DMS114 treated with DMSO at 0.1 percent for 48 hours (cell line): ENCODE measurements around the gene PCYT1A.

Experiments
- DNase-seq: peaks from one replicate; lab custom pipeline; 2025; ENCODE audit not compliant: unreplicated experiment; lab: John Stamatoyannopoulos, UW

PCYT1A gene

DNA sequence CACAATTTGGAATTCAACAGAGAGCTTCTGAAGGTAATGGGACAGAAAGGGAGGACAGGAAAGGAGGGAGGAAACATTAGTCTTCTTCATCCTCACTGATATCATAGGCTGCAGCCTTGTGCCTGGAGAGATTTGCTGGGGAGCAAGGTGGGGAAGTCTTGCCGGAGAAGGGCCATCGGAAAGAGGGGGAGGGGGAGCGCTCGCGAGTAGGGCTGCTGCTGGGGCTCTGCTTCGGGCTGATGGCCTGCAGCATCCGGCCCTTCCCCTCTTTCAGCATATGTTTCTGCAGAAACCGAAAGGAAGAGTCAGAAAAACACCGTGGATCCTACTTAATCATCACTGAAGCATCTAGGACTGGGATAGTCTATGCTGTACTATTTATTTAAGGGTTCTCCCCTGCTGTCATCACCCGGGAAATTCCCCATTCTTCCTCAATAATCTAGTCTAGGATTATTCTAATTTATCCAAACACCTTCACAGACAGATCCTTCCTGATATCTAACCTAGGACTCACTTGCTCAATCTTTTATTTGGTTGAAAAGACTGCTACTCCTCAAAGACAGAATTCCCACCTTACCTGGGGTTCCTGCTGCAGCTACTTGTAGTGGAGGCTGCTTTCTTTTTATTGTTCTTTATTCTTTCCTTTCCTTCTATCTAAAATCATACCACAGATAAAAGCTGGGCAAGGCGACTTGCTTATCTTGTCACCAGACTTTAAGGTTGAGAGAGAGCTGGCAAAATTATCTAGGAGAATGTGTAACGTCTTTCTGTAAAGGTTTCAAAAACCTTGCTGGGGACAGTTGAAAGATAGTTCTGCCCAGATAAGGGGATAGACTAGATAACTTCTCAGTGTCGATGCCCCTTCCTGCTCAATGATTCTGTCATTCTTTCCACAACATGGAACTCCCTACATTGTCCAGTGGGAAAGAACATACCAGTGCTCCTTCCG is 48.6 kb downstream of the PCYT1A start:
- DNase-seq: no peak

DNA sequence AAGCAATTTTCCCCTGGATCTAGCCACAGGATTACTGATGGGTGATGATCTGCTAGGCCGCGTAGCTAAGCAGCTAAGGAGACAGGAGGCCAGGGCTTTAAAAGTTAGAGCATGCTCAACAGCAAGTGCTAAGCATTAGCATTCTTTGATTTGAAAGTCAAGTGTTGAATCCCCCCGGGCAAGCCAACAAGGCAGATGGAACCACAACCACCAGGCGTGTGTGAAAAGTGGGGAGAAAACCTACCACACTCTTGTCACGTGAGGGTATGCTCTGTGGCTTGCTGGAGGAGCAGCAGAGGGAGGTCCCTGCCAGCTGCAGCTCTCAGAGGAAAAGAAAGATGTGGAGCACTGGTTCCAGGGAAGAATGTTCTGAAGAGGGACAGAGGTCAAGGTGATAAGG is 50.3 kb downstream of the PCYT1A start:
- DNase-seq: no peak

DNA sequence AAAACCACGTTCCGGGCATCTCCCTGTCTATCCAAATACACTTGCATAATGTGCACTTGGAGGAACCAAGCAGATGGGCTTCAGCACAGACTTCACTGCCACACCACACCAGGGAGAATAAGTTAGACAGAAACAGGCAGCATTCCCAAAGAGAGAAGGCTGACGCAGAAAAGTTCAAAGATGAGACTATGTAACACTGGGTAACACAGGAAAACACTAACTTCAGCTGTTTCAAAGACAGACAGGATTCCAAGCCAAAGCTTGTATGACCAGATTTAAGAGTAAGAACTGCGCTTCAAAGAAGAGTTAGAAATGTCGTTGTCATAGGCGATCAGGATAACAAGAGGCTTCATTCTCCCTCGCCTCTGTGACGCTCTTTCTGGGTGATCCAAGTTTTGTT is 51.3 kb downstream of the PCYT1A start:
- no peak for DNase-seq

DNA sequence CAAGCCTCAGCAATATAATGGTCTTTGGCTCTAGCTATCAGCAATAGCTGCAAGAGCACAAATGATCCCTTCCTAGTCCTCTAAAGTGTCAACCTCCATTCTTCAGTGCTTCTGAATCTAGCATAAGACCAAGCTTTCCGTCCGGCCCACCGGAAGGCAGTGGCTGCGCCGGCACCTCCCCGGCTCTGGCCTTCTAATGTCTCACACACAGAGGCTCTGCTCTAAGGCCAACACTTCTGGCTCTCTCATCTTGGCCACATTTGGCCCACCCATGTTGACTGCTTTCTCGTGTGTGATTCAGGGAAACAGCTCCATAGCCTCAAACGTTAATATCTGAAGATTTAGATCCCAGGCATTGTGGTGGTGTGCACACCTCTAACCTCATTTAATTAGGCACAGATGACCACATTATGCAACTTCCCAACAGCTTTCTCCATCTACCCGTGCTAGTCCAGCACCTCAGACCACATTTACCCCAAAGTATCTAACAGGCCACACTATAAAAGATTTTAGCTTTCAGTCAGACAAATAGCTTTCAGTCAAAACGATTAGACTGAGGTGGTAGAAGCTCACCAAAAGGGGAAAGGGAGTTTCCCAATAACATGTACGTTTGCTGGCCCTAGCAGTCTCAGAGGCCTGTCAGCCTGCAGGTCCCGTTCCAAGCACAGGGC is 51.9 kb downstream of the PCYT1A start:
- DNase-seq: no peak

DNA sequence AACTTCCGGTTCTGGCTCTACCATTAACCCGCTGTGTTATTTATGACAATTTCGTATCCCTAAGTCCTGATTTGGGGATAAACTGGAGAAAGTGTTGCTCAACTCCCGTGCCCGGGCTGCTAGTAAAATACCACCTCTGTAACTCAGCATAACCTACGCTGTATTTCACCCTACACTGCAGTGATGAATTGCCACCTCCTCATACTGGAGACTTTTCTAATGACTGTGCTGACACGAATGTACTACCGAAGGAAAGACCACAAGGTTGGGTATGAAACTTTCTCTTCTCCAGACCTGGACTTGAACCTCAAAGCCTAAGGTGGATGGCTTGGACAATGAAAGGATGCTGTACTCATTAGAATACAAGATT is 54.7 kb downstream of the PCYT1A start:
- DNase-seq: no peak

DNA sequence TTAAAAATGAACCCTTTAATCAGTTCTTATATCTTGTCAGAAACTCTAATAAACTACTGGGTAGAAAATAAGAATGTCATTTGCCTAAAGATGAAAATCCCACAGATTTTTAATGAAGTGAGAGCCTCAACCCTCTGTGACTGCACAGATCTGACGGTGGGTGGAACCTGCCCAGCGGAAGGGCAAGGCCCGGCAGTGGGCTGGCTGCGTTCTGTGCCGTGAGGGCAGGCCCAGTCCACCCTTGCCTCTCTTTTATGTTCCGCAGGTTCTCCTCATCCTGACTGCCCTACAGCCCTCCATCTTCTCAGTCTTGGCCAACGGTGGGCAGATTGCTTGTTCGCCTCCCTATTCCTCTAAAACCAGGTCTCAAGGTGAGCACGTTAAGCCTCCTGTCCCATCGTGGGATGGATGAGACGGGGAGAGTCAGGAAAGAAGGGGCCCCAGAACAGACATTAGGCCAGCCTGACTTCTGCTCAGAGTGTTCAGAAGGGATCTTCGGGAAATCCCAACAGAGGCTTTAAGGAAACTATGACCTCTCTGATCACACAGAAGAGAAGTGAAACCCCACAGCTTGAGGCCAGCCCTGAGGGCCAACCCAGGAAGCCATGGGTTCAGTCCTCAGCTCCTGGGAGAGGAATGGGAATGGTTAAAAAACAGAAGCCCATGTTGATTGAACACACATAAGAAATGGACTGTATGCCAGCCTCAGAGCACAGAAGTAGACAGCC is 55.2 kb downstream of the PCYT1A start:
- no peak for DNase-seq

DNA sequence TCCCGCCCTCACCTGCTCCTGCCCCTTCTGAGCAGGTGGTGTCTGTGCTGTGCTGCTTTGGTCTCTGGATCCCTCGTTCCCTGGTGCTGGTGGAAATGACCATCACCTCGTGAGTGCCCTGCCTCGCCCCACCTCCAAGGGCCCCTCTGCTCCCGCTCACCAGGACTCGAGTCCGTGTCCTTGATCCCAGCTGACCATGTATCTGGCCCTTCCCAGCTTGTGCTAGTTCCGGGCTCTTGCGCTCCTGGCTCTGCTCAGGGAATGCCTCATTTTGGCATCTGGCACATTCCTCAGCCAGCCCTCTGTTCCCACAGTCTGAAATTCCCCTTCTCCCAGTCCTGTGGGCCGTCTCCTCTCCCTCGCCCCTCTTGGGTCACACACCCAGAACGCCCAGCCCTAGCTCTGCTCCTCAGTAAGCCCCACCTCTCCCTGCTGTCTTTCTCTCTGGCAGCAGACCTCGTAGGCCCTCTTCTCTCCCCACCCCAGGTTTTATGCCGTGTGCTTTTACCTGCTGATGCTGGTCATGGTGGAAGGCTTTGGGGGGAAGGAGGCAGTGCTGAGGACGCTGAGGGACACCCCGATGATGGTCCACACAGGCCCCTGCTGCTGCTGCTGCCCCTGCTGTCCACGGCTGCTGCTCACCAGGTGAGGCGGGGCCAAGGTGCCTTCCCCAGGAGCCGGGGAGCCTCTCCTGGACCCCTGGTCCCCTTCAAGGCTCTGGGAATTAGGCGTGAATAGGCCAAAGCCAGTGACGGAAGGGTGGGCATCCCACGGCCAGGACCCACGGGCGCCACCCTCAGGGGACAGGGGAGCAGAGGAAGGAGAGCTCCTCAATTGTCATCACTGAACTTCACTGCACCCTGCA is 59.7 kb downstream of the PCYT1A start:
- no peak for DNase-seq

DNA sequence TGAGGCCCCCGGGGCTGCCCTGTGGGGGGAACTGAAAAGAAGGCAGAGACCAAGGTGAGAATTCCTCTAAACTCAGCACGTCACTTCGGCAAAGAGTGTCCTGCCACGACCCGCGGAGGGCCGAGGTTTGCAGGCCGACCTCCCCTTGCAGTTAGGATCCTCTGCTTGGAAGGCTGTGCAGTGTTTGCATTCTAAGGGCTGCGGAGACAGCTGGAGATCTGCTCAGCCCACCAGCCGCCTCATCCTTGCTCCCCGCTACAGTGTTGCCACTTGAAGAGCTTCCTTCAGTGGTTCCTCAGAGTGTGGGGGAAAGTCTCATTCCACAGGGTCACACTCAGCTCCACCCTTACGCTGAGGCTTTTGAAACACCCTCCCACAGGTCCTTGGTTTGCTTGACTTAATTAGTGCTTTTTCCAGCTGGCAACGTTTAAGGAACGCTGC is 60.4 kb downstream of the PCYT1A start:
- no peak for DNase-seq

DNA sequence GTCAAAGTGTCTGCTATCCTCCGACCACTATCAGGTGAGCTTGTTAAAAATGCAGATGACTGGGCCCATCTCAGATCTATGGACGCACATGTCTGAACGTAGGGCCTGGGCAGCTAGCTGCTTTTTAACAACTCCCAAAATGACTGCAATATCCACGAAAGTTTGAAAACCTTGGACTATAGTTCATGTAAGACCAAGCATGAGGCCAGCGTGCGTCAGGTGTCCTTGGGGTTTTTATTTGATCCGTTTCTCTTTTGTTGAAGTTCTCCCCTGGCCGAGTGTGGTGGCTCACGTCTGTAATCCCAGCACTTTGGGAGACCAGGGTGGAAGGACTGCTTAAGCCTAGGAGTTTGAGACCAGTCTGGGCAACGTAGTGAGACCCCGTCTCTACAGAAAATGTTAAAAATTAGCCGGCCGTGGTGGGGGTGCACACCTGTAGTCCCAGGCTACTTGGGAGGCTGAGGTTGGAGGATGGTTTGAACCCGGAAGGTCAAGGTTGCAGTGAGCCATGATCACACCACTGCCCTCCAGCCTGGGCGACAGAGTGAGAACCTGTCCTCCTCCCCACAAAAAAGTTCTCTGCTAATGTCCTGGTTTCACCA is 61.7 kb downstream of the PCYT1A start:
- no peak for DNase-seq

DNA sequence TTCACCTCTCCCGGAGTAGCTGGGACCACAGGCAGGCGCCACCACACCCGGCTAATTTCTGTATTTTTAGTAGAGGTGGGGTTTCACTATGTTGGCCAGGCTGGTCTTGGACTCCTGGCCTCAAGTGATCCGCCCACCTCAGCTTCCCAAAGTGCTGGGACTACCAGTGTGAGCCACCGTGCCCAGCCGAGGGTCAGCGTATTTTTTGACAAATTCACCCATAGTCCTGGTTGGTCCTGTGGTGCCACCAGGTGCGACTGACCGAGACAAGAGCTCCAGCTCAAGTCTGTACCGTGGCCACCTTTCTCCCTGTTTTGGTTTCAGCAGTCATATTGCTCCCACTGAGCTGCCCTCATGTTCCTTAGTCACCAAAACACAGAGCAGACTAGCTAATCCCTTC is 62.4 kb downstream of the PCYT1A start:
- DNase-seq: no peak

DNA sequence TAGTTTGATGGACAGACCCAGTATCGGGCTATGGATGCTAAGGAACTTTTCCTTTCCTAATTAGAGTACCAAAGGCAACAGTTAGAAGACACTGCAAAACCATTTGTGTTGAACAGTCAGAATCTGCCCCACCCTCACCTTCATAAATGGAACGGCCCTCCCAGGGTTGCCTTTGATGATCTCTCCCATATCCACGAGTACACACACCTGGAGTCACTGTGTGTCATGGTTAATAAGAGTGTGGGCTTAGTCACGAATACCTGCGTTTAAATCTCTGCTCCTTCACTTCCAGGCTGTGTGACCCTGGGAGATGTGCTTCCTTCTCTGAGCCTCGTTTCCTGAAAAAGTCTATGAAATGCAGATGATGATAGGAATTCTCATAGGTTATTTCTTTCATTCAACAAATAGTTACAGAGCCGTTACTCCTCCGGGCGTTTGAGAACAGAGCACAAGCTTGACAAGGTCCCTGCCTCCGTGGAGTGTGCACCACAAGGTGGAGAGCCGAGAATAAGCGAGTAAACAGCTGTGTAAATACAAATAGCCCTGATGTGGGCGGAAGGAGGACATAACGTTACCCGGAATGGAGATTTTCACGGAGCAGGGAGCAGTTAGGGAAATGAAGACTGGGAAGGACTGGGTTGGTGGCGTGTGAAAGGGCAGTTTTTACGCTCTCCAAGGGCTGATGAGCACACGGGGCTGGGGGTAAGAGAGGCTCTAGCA is 64.5 kb downstream of the PCYT1A start:
- no peak for DNase-seq

DNA sequence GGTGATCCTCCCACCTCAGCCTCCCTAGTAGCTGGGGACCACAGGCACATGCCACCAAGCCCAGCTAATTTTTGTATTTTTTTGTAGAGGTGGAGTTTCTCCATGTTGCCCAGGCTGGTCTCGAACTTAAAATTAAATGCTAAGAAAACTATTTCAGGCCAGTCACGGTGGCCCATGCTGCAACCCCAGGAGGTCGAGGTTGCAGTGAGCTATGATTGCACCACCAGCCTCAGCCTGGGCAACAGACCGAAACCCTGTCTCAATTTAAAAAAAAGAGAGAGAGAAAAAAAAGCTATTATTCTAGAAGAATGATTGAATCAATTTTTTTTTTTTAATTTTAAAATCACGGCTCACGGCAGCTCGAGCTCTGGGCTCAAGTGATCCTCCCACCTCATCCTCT is 66.5 kb downstream of the PCYT1A start:
- no peak for DNase-seq

DNA sequence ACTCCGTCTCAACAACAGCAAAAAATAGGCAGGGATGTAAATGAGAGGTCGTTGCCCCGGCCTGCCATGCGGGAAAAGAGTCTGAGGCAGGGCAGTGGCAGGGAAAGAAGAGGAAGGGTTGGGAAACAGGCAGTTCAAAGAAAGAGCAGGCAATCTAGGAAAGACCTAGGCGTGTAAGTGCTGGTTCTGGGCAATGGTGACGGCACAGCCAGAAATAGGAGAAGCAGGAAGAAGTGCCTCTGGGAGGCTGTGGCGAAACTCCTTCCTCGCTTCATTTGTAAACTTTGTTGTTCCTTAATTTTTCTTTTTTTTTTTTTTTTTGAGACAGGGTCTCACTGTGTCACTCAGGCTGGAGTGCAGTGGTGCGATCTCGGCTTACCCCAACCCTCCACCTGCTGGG is 66.9 kb downstream of the PCYT1A start:
- DNase-seq: no peak

DNA sequence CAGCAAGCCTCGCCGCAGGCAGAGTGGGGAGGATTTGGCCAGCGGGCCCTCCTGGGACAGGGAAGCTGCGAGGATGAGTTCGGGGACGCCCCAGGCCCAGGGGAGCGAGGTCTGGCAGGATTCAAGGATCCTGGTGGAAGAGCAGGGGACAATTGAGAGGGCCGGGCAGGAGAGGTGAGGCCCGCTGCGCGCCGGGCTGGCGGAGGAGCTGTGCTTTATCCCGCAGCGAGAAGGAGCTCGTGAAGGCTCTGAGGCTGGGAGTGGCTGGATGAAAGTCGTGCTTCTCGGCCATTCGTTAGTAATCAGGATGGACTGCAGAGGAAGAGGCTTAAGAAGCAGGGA is 67.6 kb downstream of the PCYT1A start:
- no peak for DNase-seq

DNA sequence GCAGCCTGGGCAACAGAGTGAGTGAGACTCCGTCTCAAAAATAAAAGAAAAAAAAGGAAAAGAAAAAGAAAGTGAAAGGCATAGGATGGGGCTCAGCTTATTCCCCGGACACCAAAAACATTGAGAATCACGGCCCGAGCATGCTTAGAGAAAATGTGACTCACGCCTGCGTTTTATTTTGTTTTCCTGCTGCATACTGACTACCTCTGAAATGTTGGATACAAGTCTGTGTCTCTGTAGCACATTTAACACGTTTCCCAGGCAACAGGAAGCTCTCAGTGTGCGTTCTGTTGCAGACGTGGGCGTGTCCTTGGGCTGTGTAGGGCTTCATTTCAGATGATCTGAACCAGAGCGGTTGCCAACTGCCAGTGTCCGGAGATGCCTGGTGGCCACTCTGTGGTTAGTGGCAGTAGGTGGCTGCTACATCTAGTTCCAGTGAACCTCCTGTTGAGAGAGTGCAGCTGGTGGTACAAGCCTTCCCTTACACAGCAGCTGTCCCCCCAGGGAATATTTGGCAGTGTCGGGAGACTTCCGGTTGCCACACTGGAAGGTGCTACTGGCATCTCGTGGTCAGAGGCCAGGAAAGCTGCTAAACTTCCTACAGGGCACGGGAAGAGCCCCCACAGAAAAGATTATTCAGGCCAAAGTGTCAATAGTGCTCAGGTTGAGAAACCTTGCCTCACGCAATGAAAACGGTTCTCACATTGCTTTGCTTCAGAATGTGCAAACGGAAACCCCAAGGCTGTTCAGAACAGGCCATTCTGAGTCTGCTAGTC is 68.1 kb downstream of the PCYT1A start:
- no peak for DNase-seq

DNA sequence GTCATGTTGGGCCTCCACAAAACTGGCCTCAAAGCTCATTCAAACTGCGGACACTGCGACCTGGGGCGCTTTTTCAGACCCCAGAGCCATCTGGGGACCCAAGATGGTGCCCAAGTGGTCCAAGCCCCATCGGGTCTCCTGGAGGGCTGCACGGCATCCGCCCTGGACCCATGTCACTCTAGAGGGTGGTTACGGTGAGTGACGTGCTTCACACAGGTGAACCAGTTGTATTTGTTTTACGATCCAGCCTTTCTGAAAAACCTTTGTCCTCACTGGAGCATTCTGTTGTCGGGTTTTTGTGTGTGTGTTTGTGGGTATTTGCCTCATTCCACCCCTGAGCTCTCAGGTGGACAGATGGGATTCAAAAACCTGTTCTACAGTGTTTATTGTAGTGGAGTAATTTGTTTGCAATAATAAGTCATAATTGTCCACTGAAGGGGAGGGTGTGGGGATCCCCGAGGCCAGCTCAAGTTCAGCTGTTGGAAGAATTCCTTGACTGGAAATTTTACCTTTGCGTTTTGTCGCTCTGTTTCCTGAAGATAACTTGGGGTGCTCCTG is 69.3 kb downstream of the PCYT1A start:
- no peak for DNase-seq

DNA sequence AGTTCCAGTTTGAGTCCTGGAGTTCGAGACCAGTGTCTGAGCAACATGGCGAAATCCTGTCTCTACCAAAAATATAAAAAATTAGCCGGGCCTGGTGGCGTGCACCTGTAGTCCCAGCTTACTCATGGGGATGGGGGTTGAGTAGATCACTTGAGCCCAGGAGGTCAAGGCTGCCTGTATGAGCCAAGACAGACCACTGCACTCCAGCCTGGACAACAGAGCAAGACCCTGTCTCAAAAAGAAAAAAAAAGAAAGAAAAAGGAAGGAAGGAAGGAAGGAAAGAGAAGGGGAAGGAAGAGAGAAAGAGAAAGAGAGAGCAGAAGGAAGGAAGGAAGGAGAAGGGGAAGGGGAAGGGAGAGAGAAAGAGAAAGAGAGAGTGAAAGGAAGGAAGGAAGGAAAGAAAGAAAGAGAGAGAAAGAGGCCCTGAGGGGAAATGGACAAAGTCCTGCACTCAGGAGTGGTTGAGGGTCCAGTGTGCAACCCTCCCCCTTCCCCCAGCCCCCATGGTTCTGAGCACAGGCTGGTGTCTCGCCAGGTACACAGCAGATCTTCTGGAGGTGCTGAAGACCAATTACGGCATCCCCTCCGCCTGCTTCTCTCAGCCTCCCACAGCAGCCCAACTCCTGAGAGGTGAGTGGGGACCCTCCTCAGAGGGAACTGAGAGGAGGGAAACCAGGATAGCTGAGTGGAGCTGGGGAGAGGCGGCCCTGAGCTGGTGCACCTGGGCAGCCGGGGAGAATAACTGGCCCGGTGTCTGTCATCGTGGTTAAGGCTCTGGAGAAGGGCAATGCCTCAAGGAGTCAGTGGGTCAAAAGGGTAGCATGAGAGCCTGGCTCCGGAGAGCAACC is 70.0 kb downstream of the PCYT1A start:
- no peak for DNase-seq

DNA sequence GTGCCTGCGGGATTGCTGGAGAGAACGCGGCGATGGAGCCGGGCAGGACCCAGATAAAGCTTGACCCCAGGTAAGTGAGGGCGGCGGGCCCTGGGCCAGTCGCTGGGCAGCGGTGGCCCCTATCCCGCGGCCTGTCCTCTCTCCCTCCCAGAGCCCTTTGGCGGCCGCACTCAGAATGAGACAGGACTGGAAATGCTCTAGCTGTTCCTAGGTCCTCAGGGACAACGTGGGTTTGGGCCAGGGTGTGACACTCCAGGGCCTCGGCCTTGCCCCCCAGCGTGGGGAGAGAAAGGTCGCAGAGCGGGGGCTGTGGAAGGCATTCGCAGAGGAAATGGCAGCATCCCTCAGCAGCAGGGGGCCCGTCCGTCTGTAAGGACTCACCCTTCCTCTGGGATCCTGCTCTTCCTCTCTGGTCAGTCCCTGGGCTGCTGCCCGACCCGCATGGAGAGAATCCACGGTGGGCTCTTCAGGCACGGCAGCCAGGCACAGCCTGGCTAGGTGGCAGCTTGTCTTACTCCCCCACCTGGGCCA is 70.8 kb downstream of the PCYT1A start:
- DNase-seq: no peak
